Neutrophil (primary cell): ENCODE measurements around the gene GXYLT2.

Experiments
- H3K27ac ChIP-seq: fragments of 200-600 bp; sonication (generic); 2 replicates; pipeline ENCODE4 v1.5.1; 2016; ENCODE audit warnings: mild to moderate bottlenecking, moderate library complexity
- H3K27me3 ChIP-seq: fragments of 200-600 bp; sonication (generic); 2 replicates; pipeline ENCODE4 v1.6.0; 2016; ENCODE audit warnings: mild to moderate bottlenecking
- H3K36me3 ChIP-seq: fragments of 200-600 bp; sonication (generic); 2 replicates; pipeline ENCODE4 v1.5.1; 2017
- H3K4me1 ChIP-seq, 2 experiments: fragments of 200-600 bp in 1 of 2; sonication (generic) in 1 of 2; 1 replicate in 1 of 2; 2 replicates in 1 of 2; pipeline versions ENCODE4 v1.5.1 to v1.6.1; 2013 to 2016; ENCODE audit warnings: low read depth in 1 of 2, low read length in 1 of 2, mild to moderate bottlenecking in 1 of 2, moderate library complexity in 1 of 2; ENCODE audit not compliant: control insufficient read depth in 1 of 2, insufficient read depth in 1 of 2
- H3K4me3 ChIP-seq, 2 experiments: fragments of 200-600 bp in 1 of 2; sonication (generic) in 1 of 2; 1 replicate in 1 of 2; 2 replicates in 1 of 2; pipeline ENCODE4 v1.5.1; 2013 to 2016; ENCODE audit warnings: low read depth in 1 of 2, low read length in 1 of 2, mild to moderate bottlenecking in 1 of 2, moderate library complexity in 1 of 2
- H3K9me3 ChIP-seq: fragments of 200-600 bp; sonication (generic); 2 replicates; pipeline ENCODE4 v1.5.1; 2016
- TF ChIP-seq, protein P1 (sequence below): fragments of 200-600 bp; sonication (generic); IDR thresholded peaks from 2 replicates; pipeline ENCODE4 v1.5.1; 2016; ENCODE audit warnings: antibody characterized with exemption

GXYLT2 gene

DNA sequence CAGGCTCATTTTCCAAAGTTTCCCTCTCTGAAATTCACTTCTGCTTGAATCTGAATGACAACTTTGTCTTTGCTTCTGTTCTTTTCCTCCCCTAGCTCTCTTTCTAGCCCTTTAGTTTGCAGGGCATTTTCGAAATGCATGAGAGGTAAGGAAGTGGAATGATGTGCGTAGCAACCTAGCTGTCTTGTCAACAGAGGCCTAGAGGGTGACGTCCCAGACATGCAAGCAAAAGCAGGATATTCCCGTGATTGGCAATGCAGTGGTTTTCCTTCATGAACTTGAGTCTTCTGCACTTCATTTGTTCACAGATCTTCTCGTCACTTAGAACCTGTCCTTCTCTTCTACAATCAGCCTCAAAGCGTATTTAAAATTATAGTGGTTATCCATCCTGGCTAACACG lies 56.9 kb downstream of the GXYLT2 start:
- H3K4me3 ChIP-seq, result no peak overlapping the region
- no peaks in the 10 kb centered on the region for H3K27me3 ChIP-seq
- H3K36me3 ChIP-seq, result no peaks in the 10 kb centered on the region
- no peaks in the 10 kb centered on the region for H3K9me3 ChIP-seq
- TF ChIP-seq, protein P1, sequence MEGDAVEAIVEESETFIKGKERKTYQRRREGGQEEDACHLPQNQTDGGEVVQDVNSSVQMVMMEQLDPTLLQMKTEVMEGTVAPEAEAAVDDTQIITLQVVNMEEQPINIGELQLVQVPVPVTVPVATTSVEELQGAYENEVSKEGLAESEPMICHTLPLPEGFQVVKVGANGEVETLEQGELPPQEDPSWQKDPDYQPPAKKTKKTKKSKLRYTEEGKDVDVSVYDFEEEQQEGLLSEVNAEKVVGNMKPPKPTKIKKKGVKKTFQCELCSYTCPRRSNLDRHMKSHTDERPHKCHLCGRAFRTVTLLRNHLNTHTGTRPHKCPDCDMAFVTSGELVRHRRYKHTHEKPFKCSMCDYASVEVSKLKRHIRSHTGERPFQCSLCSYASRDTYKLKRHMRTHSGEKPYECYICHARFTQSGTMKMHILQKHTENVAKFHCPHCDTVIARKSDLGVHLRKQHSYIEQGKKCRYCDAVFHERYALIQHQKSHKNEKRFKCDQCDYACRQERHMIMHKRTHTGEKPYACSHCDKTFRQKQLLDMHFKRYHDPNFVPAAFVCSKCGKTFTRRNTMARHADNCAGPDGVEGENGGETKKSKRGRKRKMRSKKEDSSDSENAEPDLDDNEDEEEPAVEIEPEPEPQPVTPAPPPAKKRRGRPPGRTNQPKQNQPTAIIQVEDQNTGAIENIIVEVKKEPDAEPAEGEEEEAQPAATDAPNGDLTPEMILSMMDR, result no peak
- H3K27ac ChIP-seq, result no peak overlapping the region
- peaks cover 0 to 11% of the 10 kb centered on the region in 2 experiments for H3K4me1 ChIP-seq

DNA sequence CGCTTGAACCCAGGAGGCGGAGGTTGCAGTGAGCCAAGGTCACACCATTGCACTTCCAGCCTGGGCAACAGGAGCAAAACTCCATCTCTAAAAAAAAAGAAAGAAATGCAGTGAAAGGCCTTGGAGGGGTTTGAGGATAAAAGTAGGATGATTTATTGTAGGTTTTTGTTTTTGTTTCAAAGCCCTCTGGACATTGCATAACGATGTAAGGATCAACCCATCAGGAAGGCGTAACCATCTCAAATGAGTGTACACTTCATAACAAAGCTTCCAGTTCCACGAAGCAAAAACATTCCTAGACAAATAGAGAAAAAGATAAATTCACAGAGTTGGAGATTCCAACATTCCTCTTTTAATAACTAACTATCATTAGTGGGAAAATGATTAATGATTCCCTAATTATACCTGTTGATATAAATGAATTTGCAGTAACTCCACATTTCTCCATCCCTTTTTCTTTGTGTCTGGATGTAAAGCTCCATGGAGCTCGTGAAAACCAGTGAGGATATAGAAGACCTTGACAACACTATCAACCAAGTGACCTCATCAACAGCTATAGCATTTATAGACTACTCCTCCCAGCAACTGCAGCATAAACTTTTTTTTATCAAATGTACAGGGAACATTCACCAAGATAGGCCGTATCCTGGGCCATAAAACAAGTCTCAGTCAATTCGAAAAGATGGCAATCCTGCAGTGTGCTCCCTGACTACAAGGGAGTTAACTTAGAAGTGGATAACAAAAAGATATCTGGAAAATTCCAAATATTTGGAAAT lies 60.1 kb downstream of the GXYLT2 start:
- TF ChIP-seq, protein P1, result no peak
- H3K9me3 ChIP-seq, result no peaks in the 10 kb centered on the region
- H3K36me3 ChIP-seq, result no peaks in the 10 kb centered on the region
- H3K4me3 ChIP-seq, result no peak overlapping the region
- H3K27me3 ChIP-seq, result no peaks in the 10 kb centered on the region
- H3K27ac ChIP-seq, result no peak overlapping the region
- H3K4me1 ChIP-seq, result peaks cover 4 to 17% of the 10 kb centered on the region in 2 experiments

DNA sequence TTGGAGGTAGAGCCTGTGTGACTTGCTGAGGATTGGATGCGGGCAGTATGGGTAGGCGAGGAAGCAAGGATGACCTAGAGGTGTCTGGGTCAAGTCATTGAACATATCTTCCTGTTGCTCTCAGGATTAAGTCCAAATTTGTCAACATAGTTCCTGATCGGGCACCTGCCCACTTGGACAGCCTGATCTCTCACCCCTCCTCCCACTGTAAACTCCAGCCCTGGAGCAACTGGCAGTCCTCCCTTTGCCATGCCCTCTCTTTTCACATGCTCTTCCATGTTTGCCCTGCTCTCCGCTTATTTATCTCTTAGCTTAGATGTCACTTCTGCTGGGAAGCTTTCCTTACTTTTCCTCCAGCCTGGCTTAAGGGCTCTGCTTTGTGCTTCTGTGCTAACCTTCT lies 61.2 kb downstream of the GXYLT2 start:
- no peaks in the 10 kb centered on the region for H3K27me3 ChIP-seq
- TF ChIP-seq, protein P1, result no peak
- no peaks in the 10 kb centered on the region for H3K9me3 ChIP-seq
- peaks cover 15 to 28% of the 10 kb centered on the region in 2 experiments for H3K4me1 ChIP-seq
- H3K27ac ChIP-seq, result no peak overlapping the region
- H3K4me3 ChIP-seq, result no peak overlapping the region
- H3K36me3 ChIP-seq, result no peaks in the 10 kb centered on the region

DNA sequence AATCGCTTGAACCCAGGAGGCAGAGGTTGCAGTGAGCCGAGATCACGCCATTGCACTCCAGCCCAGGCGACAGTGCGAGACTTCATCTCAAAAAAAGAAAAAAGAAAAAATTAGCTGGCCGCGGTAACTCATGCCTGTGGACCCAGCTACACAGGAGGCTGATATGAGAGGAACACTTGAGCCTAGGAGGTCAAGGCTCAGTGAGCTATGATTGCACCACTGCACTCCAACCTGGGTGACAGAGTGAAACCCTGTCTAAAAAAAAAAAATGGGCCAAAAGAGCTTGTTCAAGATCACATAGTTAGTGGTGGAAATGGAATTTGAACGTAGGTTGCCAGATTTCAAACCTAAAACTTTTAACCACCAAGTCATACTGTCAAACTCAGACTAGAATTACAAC lies 62.5 kb downstream of the GXYLT2 start:
- Histone ChIP-seq H3K4me3 (no peak overlapping the region), H3K36me3 (no peaks in the 10 kb centered on the region), H3K4me1 (peaks cover 17 to 23% of the 10 kb centered on the region in 2 experiments), H3K27me3 (no peaks in the 10 kb centered on the region), H3K27ac (no peak overlapping the region), H3K9me3 (no peaks in the 10 kb centered on the region)
- TF ChIP-seq, protein P1, result no peak

DNA sequence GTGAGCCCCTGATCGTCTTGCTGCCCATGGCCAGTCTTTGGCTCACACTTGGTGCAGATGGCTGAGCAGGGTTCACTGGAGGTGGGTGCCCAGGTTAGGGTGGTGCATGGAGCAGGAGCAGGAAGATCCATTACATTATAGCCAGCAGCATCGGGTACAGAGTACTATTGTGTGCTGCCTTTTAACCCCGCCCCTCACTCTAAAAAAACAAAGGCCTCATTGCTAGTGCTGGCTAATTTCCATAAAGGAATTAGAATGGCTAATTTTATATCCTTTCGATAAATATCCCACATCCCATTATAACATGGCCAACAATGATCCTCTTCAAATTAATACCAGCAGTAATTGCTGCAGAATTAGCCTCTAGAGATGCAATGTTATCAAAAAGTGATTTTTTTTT lies 63.0 kb downstream of the GXYLT2 start:
- Histone ChIP-seq H3K4me1 (peaks cover 17 to 19% of the 10 kb centered on the region in 2 experiments), H3K36me3 (no peaks in the 10 kb centered on the region), H3K27ac (no peak overlapping the region), H3K27me3 (no peaks in the 10 kb centered on the region), H3K9me3 (no peaks in the 10 kb centered on the region), H3K4me3 (no peak overlapping the region)
- TF ChIP-seq, protein P1, result no peak
